Heart left ventricle (tissue), 16 donors: ENCODE results near the gene RFX1. TPM values are rescaled to one million over a fixed set of nuclear protein-coding genes. Genes with fewer than 3 reads are reported as not detected.

Experiments used
- ATAC-seq, 4 donors: fragments of 200-7000 bp; cut with Tn5 transposase; one replicate each; pipeline ENCODE4 v1.9.1; 2020 to 2022; ENCODE audit warnings: moderate library complexity in 4 of 4, mild to moderate bottlenecking in 3 of 4, moderate number of reproducible peaks in 1 of 4
- DNase-seq, 5 donors: peaks; one replicate each; pipeline ENCODE4 v3.0.0-alpha.2; 2020
- H3K27ac ChIP-seq, 12 donors: fragments of 200-600 bp; sonication (generic) in 4 of 12; one replicate each; pipeline versions ENCODE4 v1.5.0 to v1.8.0; 2016 to 2022; ENCODE audit warnings: mild to moderate bottlenecking in 2 of 12
- H3K27me3 ChIP-seq, 9 donors: fragments of 200-600 bp; sonication (generic) in 2 of 9; one replicate each; pipeline versions ENCODE4 v1.5.1 to v1.8.0; 2016 to 2022; ENCODE audit warnings: mild to moderate bottlenecking in 3 of 9
- H3K36me3 ChIP-seq, 9 donors: fragments of 200-600 bp; sonication (generic) in 2 of 9; one replicate each; pipeline versions ENCODE4 v1.5.0 to v1.8.0; 2018 to 2022; ENCODE audit warnings: mild to moderate bottlenecking in 2 of 9
- H3K4me1 ChIP-seq, 12 donors: fragments of 200-600 bp; sonication (generic) in 4 of 12; one replicate each; pipeline versions ENCODE4 v1.5.0 to v1.8.0; 2016 to 2022; ENCODE audit warnings: mild to moderate bottlenecking in 3 of 12
- H3K4me3 ChIP-seq, 12 donors: fragments of 200-600 bp; sonication (generic) in 4 of 12; one replicate each; pipeline versions ENCODE4 v1.5.0 to v1.8.0; 2017 to 2022; ENCODE audit warnings: mild to moderate bottlenecking in 9 of 12, moderate library complexity in 4 of 12
- H3K9me3 ChIP-seq, 12 donors: fragments of 200-600 bp; sonication (generic) in 4 of 12; one replicate each; pipeline versions ENCODE4 v1.5.0 to v1.8.0; 2016 to 2022; ENCODE audit warnings: mild to moderate bottlenecking in 1 of 12
- POLR2A ChIP-seq, 2 donors: fragments of 450-650 bp; IDR thresholded peaks; one replicate each; pipeline ENCODE4 v1.6.1; 2017; ENCODE audit warnings: antibody characterized with exemption in 2 of 2, mild to moderate bottlenecking in 2 of 2, moderate library complexity in 2 of 2
- WGBS, 4 donors: extraction: QIAGEN DNeasy Blood & Tissue Kit in 2 of 4; methylation state at CpG; one replicate each; pipeline versions ENCODE4 v1.1.5 to v1.1.7; 2013 to 2018; 5-methylcytosine and 5-hydroxymethylcytosine counted together
- intact Hi-C, 10 donors: fragments of 100-400 bp; cut with DNase I; formaldehyde crosslinking; loops; one replicate each; pipeline versions ENCODE4 v1.11.1 to v1.14.2; 2022
- polyA plus RNA-seq, 2 donors: library from polyadenylated mRNA; stranded (reverse); fragments of 200-250 nt; gene quantifications; one replicate each; pipeline ENCODE4 v1.2.3, GENCODE V29; 2013
- total RNA-seq, 9 donors: library from RNA; depleted of rRNA in 2 of 9; stranded (reverse); fragments of >200 nt in 2 of 9; fragmentation: NEBNext Ultra II Directional in 3 of 9; extraction: Animal tissue kit (Norgen Biotek cat#: 25700) in 3 of 9; gene quantifications; one replicate each; pipeline versions ENCODE4 v1.1.0 to v1.2.4, GENCODE V29; 2016 to 2023
- TF ChIP-seq, protein P1 (sequence below), 12 donors: fragments of 200-600 bp; sonication (generic) in 4 of 12; IDR thresholded peaks; one replicate each; pipeline versions ENCODE4 v1.5.0 to v1.8.0; 2018 to 2022; ENCODE audit warnings: antibody characterized with exemption in 12 of 12, mild to moderate bottlenecking in 5 of 12
- donor health status: ischemic (EF 13 %, LVEDD 7.1; RV severe dilation, severe dysfunction).
- donor health status: healthy with polysubstance abuse.
- donor health status: DM: no; HTN: yes; CAD: no.
- donor health status: DM: no; HTN: no; CAD: no.
- donor health status: ischemic (EF 25% LVEDD 6.9; RV normal size, moderate dysfunction).
- donor health status: ischemic (EF 25% LVEDD 5.7; RV mildly dilated, moderate dysfunction).
- donor health status: healthy.
- donor health status: DM: yes; HTN: yes; CAD: no.
- donor health status: ischemic (EF 35%, LVEDD 5.7; RV mildly dilated, moderate dysfunction).
- donor health status: nonischemic (EF 11% LVEDD 7.7; RV severe dilation, severe dysfunction).
- donor health status: DM: yes; HTN: yes; CAD: no.
- donor health status: PGD.
- donor health status: ischemic (EF 29% LVEDD 5.4; RV normal size, mild dysfunction).
- donor health status: nonischemic (EF 23%, LVEDD 6.1; RV moderate dilation, normal function).

Gene RFX1
- total and polyA plus RNA-seq, 11 donors: 4.0 to 15.4 (median 8.6) TPM

- H3K27ac ChIP-seq: no peak overlapping the region
- intact Hi-C loops: no loop called here
- H3K36me3 ChIP-seq: peaks cover 5 to 96% (median 81%) of the 10 kb centered on the region in 9 donors
- no peak for TF ChIP-seq POLR2A (IDR thresholded peaks at IDR 0.05)
- TF ChIP-seq, protein P1, sequence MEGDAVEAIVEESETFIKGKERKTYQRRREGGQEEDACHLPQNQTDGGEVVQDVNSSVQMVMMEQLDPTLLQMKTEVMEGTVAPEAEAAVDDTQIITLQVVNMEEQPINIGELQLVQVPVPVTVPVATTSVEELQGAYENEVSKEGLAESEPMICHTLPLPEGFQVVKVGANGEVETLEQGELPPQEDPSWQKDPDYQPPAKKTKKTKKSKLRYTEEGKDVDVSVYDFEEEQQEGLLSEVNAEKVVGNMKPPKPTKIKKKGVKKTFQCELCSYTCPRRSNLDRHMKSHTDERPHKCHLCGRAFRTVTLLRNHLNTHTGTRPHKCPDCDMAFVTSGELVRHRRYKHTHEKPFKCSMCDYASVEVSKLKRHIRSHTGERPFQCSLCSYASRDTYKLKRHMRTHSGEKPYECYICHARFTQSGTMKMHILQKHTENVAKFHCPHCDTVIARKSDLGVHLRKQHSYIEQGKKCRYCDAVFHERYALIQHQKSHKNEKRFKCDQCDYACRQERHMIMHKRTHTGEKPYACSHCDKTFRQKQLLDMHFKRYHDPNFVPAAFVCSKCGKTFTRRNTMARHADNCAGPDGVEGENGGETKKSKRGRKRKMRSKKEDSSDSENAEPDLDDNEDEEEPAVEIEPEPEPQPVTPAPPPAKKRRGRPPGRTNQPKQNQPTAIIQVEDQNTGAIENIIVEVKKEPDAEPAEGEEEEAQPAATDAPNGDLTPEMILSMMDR (IDR thresholded peaks at IDR 0.05): no peak
- WGBS, 4 donors: 82 to 97% (median 91%) methylated on average over 1 to 2 of the region's 2 CpGs
- ATAC-seq: peak; percentile 43 to 63 (median 54)
- H3K9me3 ChIP-seq: peaks cover 0 to 6% (median 0%) of the 10 kb centered on the region in 12 donors
- peaks cover 0 to 17% (median under 1%) of the 10 kb centered on the region in 12 donors for H3K4me1 ChIP-seq
- DNase-seq: no peak
- H3K27me3 ChIP-seq: no peaks in the 10 kb centered on the region
- H3K4me3 ChIP-seq: no peak overlapping the region
These were observed 85.0 kb downstream of the RFX1 start for GRCh38 chr19:13920940-13921747.

GRCh38 chr19:13920524-13920923, 85.6 kb downstream of the RFX1 start:
- intact Hi-C loops: no loop called here
- Histone ChIP-seq H3K9me3 (peaks cover 0 to 6% (median 0%) of the 10 kb centered on the region in 12 donors), H3K27ac (no peak overlapping the region), H3K4me3 (no peak overlapping the region), H3K4me1 (peaks cover 0 to 15% (median 0%) of the 10 kb centered on the region in 12 donors), H3K36me3 (peaks cover 5 to 98% (median 87%) of the 10 kb centered on the region in 9 donors), H3K27me3 (no peaks in the 10 kb centered on the region)
- ATAC-seq: no peak
- WGBS, 4 donors: 96 to 99% (median 98%) methylated on average over 5 to 11 of the region's 11 CpGs
- DNase-seq: no peak
- TF ChIP-seq, protein P1 (IDR thresholded peaks at IDR 0.05): no peak
- no peak for TF ChIP-seq POLR2A (IDR thresholded peaks at IDR 0.05)

GRCh38 chr19:13918726-13919411, 87.3 kb downstream of the RFX1 start:
- Histone ChIP-seq H3K36me3 (peaks cover 5 to 99% (median 91%) of the 10 kb centered on the region in 9 donors), H3K27ac (peak overlapping the region in 2 of 12 donors; percentile 43 to 53), H3K27me3 (no peaks in the 10 kb centered on the region), H3K4me1 (peaks cover 0 to 15% (median 0%) of the 10 kb centered on the region in 12 donors), H3K4me3 (no peak overlapping the region), H3K9me3 (peaks cover 0 to 6% (median 0%) of the 10 kb centered on the region in 12 donors)
- DNase-seq (no peak), ATAC-seq (peak in 1 of 4 donors; percentile 17)
- TF ChIP-seq, protein P1 (IDR thresholded peaks at IDR 0.05): no peak
- no peak for TF ChIP-seq POLR2A (IDR thresholded peaks at IDR 0.05)
- intact Hi-C loops: no loop called here
- 89 to 97% (median 92%) methylated on average over 25 to 34 of the region's 34 CpGs for WGBS, 4 donors

DNA sequence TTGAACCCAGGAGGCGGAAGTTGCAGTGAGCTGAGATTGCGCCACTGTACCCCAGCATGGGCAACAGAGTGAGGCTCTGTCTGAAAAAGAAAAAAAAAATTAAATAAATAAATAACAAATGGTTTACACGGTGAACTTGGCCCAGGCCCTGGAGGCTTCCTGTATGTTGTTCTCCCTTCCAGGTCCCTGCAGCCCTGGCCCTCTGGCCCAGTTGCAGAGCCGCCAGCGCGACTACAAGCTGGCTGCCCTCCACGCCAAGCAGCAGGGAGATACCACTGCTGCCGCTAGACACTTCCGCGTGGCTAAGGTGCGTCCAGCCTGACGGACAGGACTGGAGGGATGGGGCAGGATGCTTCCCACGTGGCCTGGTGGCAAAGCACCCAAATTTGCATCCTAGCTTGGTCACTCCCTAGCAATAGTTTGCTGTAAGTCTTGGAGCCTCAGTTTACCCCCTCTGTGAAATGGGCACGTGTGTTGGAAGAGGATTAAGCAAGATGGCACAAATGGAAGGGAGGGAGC, 88.2 kb downstream of the RFX1 start:
- Histone ChIP-seq H3K27me3 (no peaks in the 10 kb centered on the region), H3K4me3 (no peak overlapping the region), H3K27ac (peak overlapping the region in 6 of 12 donors; percentile 11 to 53 (median 42)), H3K9me3 (peaks cover 0 to 6% (median 0%) of the 10 kb centered on the region in 12 donors), H3K4me1 (peaks cover 0 to 15% (median 0%) of the 10 kb centered on the region in 12 donors), H3K36me3 (peaks cover 5 to 99% (median 91%) of the 10 kb centered on the region in 9 donors)
- intact Hi-C loops: no loop called here
- WGBS, 4 donors: 69 to 80% (median 72%) methylated on average over 13 to 14 of the region's 14 CpGs
- peak; percentile 52 to 79 (median 62) for ATAC-seq
- DNase-seq: peak in 4 of 5 donors; percentile 41 to 64 (median 55)
- TF ChIP-seq POLR2A (IDR thresholded peaks at IDR 0.05): no peak
- TF ChIP-seq, protein P1 (IDR thresholded peaks at IDR 0.05): no peak
